ENCODE results near the gene CELA3A.
"Not testable (repeated sequence)": the region's sequence is repeated elsewhere in the genome, so short reads cannot be mapped to it uniquely, and the experiment has no call there.

DNA sequence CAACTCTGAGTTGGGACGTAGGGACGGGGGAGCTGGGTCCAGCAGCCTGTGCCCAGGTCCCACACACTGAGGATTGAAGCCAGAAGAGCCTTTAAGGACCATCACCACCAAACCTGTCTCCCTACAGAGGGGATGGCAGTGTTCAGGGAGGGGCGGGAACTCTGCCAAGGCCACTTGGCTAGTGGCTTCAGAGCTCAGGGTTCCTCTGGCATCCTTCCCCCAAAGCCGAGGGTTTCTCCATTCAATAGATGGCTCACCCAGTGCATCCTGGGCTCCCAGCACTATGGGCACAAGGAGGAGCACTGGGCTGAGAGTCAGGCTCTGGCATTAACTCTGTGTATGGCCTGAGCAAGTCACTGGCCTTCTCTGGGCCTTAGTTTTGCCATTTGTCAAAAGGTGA, 20.2 kb upstream of the CELA3A start:
- TF ChIP-seq SIN3B (IDR thresholded peaks at IDR 0.05; ENCODE audit: low read length); TAF1 (CRISPR knock-in tag; IDR thresholded peaks at IDR 0.05); HNRNPLL (IDR thresholded peaks at IDR 0.05; ENCODE audit: low read depth, low read length, poor library complexity, severe bottlenecking): not testable (repeated sequence)
- TF ChIP-seq, protein P1, sequence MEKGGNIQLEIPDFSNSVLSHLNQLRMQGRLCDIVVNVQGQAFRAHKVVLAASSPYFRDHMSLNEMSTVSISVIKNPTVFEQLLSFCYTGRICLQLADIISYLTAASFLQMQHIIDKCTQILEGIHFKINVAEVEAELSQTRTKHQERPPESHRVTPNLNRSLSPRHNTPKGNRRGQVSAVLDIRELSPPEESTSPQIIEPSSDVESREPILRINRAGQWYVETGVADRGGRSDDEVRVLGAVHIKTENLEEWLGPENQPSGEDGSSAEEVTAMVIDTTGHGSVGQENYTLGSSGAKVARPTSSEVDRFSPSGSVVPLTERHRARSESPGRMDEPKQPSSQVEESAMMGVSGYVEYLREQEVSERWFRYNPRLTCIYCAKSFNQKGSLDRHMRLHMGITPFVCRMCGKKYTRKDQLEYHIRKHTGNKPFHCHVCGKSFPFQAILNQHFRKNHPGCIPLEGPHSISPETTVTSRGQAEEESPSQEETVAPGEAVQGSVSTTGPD (CRISPR knock-in tag; IDR thresholded peaks at IDR 0.05): not testable (repeated sequence)
